Neutrophil (primary cell): Measurements from ENCODE around the gene KIFBP.

Experiments
- H3K27ac ChIP-seq: fragments of 200-600 bp; sonication (generic); 2 replicates; pipeline ENCODE4 v1.5.1; 2016; ENCODE audit warnings: mild to moderate bottlenecking, moderate library complexity
- H3K27me3 ChIP-seq: fragments of 200-600 bp; sonication (generic); 2 replicates; pipeline ENCODE4 v1.6.0; 2016; ENCODE audit warnings: mild to moderate bottlenecking
- H3K36me3 ChIP-seq: fragments of 200-600 bp; sonication (generic); 2 replicates; pipeline ENCODE4 v1.5.1; 2017
- H3K4me1 ChIP-seq, 2 experiments: fragments of 200-600 bp in 1 of 2; sonication (generic) in 1 of 2; 1 replicate in 1 of 2; 2 replicates in 1 of 2; pipeline versions ENCODE4 v1.5.1 to v1.6.1; 2013 to 2016; ENCODE audit warnings: low read depth in 1 of 2, low read length in 1 of 2, mild to moderate bottlenecking in 1 of 2, moderate library complexity in 1 of 2; ENCODE audit not compliant: control insufficient read depth in 1 of 2, insufficient read depth in 1 of 2
- H3K4me3 ChIP-seq, 2 experiments: fragments of 200-600 bp in 1 of 2; sonication (generic) in 1 of 2; 1 replicate in 1 of 2; 2 replicates in 1 of 2; pipeline ENCODE4 v1.5.1; 2013 to 2016; ENCODE audit warnings: low read depth in 1 of 2, low read length in 1 of 2, mild to moderate bottlenecking in 1 of 2, moderate library complexity in 1 of 2
- H3K9me3 ChIP-seq: fragments of 200-600 bp; sonication (generic); 2 replicates; pipeline ENCODE4 v1.5.1; 2016
- TF ChIP-seq, protein P1 (sequence below): fragments of 200-600 bp; sonication (generic); IDR thresholded peaks from 2 replicates; pipeline ENCODE4 v1.5.1; 2016; ENCODE audit warnings: antibody characterized with exemption

The KIFBP gene

GRCh38 chr10:69055241-69055640 is 66.6 kb downstream of the KIFBP start:
- H3K36me3 ChIP-seq: no peaks in the 10 kb centered on the region
- H3K9me3 ChIP-seq: no peaks in the 10 kb centered on the region
- H3K4me3 ChIP-seq: no peak overlapping the region
- H3K27me3 ChIP-seq: no peaks in the 10 kb centered on the region
- peak overlapping the region; percentile 100 for H3K27ac ChIP-seq
- H3K4me1 ChIP-seq: peaks cover 96% of the 10 kb centered on the region in 2 experiments
- TF ChIP-seq, protein P1, sequence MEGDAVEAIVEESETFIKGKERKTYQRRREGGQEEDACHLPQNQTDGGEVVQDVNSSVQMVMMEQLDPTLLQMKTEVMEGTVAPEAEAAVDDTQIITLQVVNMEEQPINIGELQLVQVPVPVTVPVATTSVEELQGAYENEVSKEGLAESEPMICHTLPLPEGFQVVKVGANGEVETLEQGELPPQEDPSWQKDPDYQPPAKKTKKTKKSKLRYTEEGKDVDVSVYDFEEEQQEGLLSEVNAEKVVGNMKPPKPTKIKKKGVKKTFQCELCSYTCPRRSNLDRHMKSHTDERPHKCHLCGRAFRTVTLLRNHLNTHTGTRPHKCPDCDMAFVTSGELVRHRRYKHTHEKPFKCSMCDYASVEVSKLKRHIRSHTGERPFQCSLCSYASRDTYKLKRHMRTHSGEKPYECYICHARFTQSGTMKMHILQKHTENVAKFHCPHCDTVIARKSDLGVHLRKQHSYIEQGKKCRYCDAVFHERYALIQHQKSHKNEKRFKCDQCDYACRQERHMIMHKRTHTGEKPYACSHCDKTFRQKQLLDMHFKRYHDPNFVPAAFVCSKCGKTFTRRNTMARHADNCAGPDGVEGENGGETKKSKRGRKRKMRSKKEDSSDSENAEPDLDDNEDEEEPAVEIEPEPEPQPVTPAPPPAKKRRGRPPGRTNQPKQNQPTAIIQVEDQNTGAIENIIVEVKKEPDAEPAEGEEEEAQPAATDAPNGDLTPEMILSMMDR: no peak

GRCh38 chr10:69056129-69056528 is 67.5 kb downstream of the KIFBP start:
- peak overlapping the region; percentile 100 for H3K27ac ChIP-seq
- TF ChIP-seq, protein P1: no peak
- H3K4me1 ChIP-seq: peaks cover 97% of the 10 kb centered on the region in 2 experiments
- peak overlapping the region; percentile 67 to 69 for H3K4me3 ChIP-seq
- H3K9me3 ChIP-seq: no peaks in the 10 kb centered on the region
- H3K27me3 ChIP-seq: no peaks in the 10 kb centered on the region
- no peaks in the 10 kb centered on the region for H3K36me3 ChIP-seq

DNA sequence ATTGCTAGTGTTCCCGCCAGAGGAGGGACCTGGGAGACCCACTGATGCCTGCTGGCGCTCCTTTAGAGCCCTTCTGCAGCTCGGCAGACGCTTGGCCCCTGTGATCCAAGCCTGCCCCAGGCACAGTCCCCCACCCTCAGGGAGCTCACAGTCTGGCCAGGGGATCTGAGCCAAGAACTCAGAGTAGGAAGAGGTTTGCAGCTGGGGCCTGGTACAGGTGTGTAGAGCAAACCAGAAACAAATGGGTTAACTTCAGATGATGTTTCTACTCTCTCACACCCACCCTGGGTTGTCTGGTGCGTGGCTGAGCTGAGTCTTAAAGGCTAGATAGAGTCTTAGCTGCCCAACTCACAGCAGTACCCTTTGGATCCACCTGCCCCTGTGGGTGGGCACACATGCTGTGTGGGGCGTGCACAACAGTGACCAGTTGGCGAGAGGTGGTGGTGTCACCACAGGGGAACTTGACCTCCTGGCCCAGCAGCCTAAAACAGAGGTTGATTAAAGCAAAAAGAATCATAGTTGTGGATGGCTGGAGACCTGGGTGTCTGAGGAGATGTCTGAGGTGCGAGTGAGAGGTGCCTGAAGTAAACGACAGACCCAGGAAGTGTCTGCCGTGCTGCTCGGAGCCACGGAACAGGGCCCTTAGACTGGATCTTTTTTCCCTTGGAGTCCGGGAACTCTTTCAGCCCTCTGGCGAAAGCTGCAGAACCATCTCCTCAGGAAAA is 68.1 kb downstream of the KIFBP start:
- Histone ChIP-seq H3K36me3 (no peaks in the 10 kb centered on the region), H3K9me3 (no peaks in the 10 kb centered on the region), H3K27me3 (no peaks in the 10 kb centered on the region), H3K4me1 (peaks cover 97% of the 10 kb centered on the region in 2 experiments), H3K27ac (peak overlapping the region; percentile 100), H3K4me3 (peak overlapping the region; percentile 67 to 69)
- TF ChIP-seq, protein P1: no peak

GRCh38 chr10:69057261-69057950 is 68.8 kb downstream of the KIFBP start:
- H3K36me3 ChIP-seq: no peaks in the 10 kb centered on the region
- peak overlapping the region; percentile 67 to 69 for H3K4me3 ChIP-seq
- no peaks in the 10 kb centered on the region for H3K9me3 ChIP-seq
- H3K4me1 ChIP-seq: peaks cover 97% of the 10 kb centered on the region in 2 experiments
- H3K27me3 ChIP-seq: no peaks in the 10 kb centered on the region
- TF ChIP-seq, protein P1: peak; percentile 36
- H3K27ac ChIP-seq: peak overlapping the region; percentile 100

DNA sequence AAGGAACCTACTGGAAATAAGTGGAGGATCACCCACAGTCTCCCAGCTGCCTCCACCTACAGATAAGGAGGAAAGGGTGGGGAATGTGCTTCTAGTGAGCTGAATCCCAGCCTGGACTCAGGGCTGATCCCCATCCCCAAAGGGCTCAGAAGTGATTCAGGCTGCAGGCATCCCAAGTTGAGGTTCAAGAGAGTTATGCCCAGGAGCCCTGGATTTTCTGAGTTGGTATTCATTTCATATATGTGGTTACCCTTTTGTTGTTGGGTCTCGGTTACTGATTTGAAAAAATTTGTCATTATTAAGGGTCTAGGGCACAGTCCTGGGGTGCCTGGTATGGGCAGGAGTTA is 69.3 kb downstream of the KIFBP start:
- Histone ChIP-seq H3K27ac (peak overlapping the region; percentile 100), H3K4me1 (peaks cover 97% of the 10 kb centered on the region in 2 experiments), H3K9me3 (no peaks in the 10 kb centered on the region), H3K27me3 (no peaks in the 10 kb centered on the region), H3K4me3 (peak overlapping the region; percentile 67 to 69), H3K36me3 (no peaks in the 10 kb centered on the region)
- TF ChIP-seq, protein P1: peak; percentile 2
